DND-41 (cell line): ENCODE results near the gene TBRG1.

Experiments used
- EZH2 ChIP-seq: IDR thresholded peaks from 3 replicates; pipeline ENCODE4 v1.6.1; 2012; ENCODE audit warnings: borderline replicate concordance, low read depth, mild to moderate bottlenecking, moderate library complexity, low read length, inconsistent platforms; ENCODE audit not compliant: severe bottlenecking
- TF ChIP-seq, protein P1 (sequence below): IDR thresholded peaks from 2 replicates; pipeline ENCODE4 v1.5.1; 2012; ENCODE audit warnings: borderline replicate concordance, low read length, moderate library complexity, mild to moderate bottlenecking; ENCODE audit not compliant: poor library complexity, severe bottlenecking; ENCODE audit errors: extremely low read depth

DNA sequence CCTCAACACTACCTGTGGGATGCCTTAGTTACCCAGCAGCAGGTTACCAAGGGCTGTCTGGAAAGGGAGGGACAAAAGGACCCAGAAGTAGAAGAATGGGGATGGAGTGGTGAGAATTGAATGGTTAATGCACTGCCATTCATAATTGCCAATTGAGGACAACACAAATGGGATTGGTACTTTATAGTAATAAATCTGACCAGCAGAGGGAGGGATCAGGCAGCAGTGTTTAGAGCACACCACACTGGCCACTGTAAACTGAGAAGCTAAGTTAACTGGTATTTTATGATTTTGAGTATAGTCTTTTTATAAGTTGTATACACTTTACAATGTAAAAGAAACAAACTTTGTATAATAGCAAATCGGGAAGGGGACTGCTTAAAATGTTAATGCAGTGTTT lies 10.7 kb downstream of the TBRG1 start:
- TF ChIP-seq, protein P1, sequence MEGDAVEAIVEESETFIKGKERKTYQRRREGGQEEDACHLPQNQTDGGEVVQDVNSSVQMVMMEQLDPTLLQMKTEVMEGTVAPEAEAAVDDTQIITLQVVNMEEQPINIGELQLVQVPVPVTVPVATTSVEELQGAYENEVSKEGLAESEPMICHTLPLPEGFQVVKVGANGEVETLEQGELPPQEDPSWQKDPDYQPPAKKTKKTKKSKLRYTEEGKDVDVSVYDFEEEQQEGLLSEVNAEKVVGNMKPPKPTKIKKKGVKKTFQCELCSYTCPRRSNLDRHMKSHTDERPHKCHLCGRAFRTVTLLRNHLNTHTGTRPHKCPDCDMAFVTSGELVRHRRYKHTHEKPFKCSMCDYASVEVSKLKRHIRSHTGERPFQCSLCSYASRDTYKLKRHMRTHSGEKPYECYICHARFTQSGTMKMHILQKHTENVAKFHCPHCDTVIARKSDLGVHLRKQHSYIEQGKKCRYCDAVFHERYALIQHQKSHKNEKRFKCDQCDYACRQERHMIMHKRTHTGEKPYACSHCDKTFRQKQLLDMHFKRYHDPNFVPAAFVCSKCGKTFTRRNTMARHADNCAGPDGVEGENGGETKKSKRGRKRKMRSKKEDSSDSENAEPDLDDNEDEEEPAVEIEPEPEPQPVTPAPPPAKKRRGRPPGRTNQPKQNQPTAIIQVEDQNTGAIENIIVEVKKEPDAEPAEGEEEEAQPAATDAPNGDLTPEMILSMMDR: no peak
- TF ChIP-seq EZH2: no peak
